A549 (cell line): ENCODE data around the gene TEC. TPM values are rescaled to one million over a fixed set of nuclear protein-coding genes. Genes with fewer than 3 reads are reported as not detected.

ENCODE experiments used
- ATAC-seq, 2 experiments: fragments of 200-7000 bp in 1 of 2; fragments of >200 bp in 1 of 2; cut with Nextera tagmentation in 1 of 2; cut with Tn5 transposase in 1 of 2; 3 replicates each; pipeline versions ENCODE4 v1.8.0 to v1.9.1; 2018 to 2020; ENCODE audit warnings: mild to moderate bottlenecking in 1 of 2, moderate library complexity in 1 of 2
- CTCF ChIA-PET: fragments of 300-600 bp; sonication (Branson Sonifier 250); formaldehyde crosslinking; extraction: SDS; loops from one replicate; lab custom pipeline; 2021; ENCODE audit warnings: antibody characterized with exemption, inconsistent platforms; lab: Yijun Ruan, JAX
- POLR2A ChIA-PET: fragments of 350-600 bp; formaldehyde crosslinking; extraction: SDS; loops from one replicate; lab custom pipeline; 2021; ENCODE audit warnings: antibody characterized with exemption, inconsistent platforms; lab: Yijun Ruan, JAX
- DNase-seq, 2 experiments: peaks; one replicate each; pipeline versions ENCODE4 v3.0.0 to v3.0.0-alpha.2; 2011 to 2016; ENCODE audit warnings: low read depth in 1 of 2, low spot score in 1 of 2
- FAIRE-seq: peaks from 2 replicates; lab custom pipeline; 2011; peaks lifted over from hg19 to GRCh38; lab: Jason Lieb, UNC
- H3K27ac ChIP-seq, 2 experiments: fragments of >200 bp; sonication (Bioruptor Twin); formaldehyde crosslinking; 3 replicates each; pipeline ENCODE4 v1.5.1; 2016 to 2017
- H3K4me1 ChIP-seq: fragments of >200 bp; sonication (Bioruptor Twin); formaldehyde crosslinking; 3 replicates; pipeline ENCODE4 v1.6.1; 2016
- H3K4me2 ChIP-seq: fragments of >200 bp; sonication (Bioruptor Twin); formaldehyde crosslinking; 3 replicates; pipeline ENCODE4 v1.6.1; 2016
- H3K4me3 ChIP-seq: fragments of >200 bp; sonication (Bioruptor Twin); formaldehyde crosslinking; 3 replicates; pipeline ENCODE4 v1.5.1; 2016
- H3K9me3 ChIP-seq: fragments of >200 bp; sonication (Bioruptor Twin); formaldehyde crosslinking; 3 replicates; pipeline ENCODE4 v1.6.1; 2016
- BCL3 ChIP-seq: fragments of >200 bp; sonication (Bioruptor Twin); formaldehyde crosslinking; IDR thresholded peaks from 3 replicates; pipeline ENCODE4 v1.6.1; 2016
- BHLHE40 ChIP-seq: IDR thresholded peaks from 2 replicates; pipeline ENCODE4 v1.6.1; 2012; ENCODE audit warnings: low read depth, low read length, inconsistent platforms
- CBX2 ChIP-seq: fragments of 200-600 bp; sonication (generic); IDR thresholded peaks from 2 replicates; pipeline ENCODE4 v1.6.1; 2016; ENCODE audit warnings: low read depth, mild to moderate bottlenecking, borderline replicate concordance
- CTCF ChIP-seq: fragments of >200 bp; sonication (Bioruptor Twin); formaldehyde crosslinking; IDR thresholded peaks from 3 replicates; pipeline ENCODE4 v1.5.1; 2016
- E2F6 ChIP-seq: IDR thresholded peaks from 2 replicates; pipeline ENCODE4 v1.6.1; 2012; ENCODE audit warnings: low read depth, borderline replicate concordance
- EHF ChIP-seq: fragments of 250-450 bp; sonication (Bioruptor Pico); IDR thresholded peaks from 2 replicates; pipeline ENCODE4 v1.5.0; 2020; ENCODE audit warnings: mild to moderate bottlenecking
- FOXS1 ChIP-seq: fragments of 250-450 bp; sonication (Bioruptor Pico); IDR thresholded peaks from 2 replicates; pipeline ENCODE4 v1.5.0; 2020; ENCODE audit warnings: mild to moderate bottlenecking, moderate library complexity
- GATA3 ChIP-seq: IDR thresholded peaks from 2 replicates; pipeline ENCODE4 v1.6.1; 2012; ENCODE audit warnings: borderline replicate concordance
- HOXB13 ChIP-seq: fragments of 250-450 bp; sonication (Bioruptor Pico); IDR thresholded peaks from 2 replicates; pipeline ENCODE4 v1.5.0; 2020; ENCODE audit warnings: low read depth, mild to moderate bottlenecking, moderate library complexity
- KDM5A ChIP-seq: fragments of 200-600 bp; sonication (generic); IDR thresholded peaks from 2 replicates; pipeline ENCODE4 v1.6.1; 2016; ENCODE audit warnings: antibody characterized with exemption, mild to moderate bottlenecking
- MAZ ChIP-seq: fragments of 150-350 bp; IDR thresholded peaks from 2 replicates; pipeline ENCODE4 v1.6.1; 2014; ENCODE audit warnings: antibody characterized with exemption, low read depth, low read length, borderline replicate concordance
- NFE2L2 ChIP-seq: fragments of 150-350 bp; conservative IDR thresholded peaks from 2 replicates; pipeline ENCODE4 v1.6.1; 2014; ENCODE audit warnings: low read length
- NPAS2 ChIP-seq: fragments of 250-450 bp; sonication (Bioruptor Pico); IDR thresholded peaks from 2 replicates; pipeline ENCODE4 v1.8.0; 2022; ENCODE audit warnings: mild to moderate bottlenecking, moderate library complexity, borderline replicate concordance
- PHF8 ChIP-seq: fragments of 200-600 bp; sonication (generic); IDR thresholded peaks from 2 replicates; pipeline ENCODE4 v1.6.1; 2016; ENCODE audit warnings: low read depth, mild to moderate bottlenecking, antibody characterized with exemption, moderate library complexity, borderline replicate concordance
- RAD21 ChIP-seq, 2 experiments: fragments of >200 bp in 1 of 2; sonication (Bioruptor Twin) in 1 of 2; formaldehyde crosslinking in 1 of 2; IDR thresholded peaks in 1 of 2; conservative IDR thresholded peaks in 1 of 2; 2 replicates in 1 of 2; 3 replicates in 1 of 2; pipeline ENCODE4 v1.6.1; 2012 to 2018; ENCODE audit warnings: inconsistent platforms in 1 of 2
- RARB ChIP-seq: fragments of 250-450 bp; sonication (Bioruptor Pico); IDR thresholded peaks from 2 replicates; pipeline ENCODE4 v1.8.0; 2021; ENCODE audit warnings: mild to moderate bottlenecking, moderate library complexity
- TP53 ChIP-seq: fragments of 250-450 bp; sonication (Bioruptor Pico); IDR thresholded peaks from 2 replicates; pipeline ENCODE4 v1.5.0; 2021; ENCODE audit warnings: mild to moderate bottlenecking, moderate library complexity
- ZC3H11A ChIP-seq: fragments of 450-650 bp; IDR thresholded peaks from 2 replicates; pipeline ENCODE4 v1.6.1; 2014; ENCODE audit warnings: antibody characterized with exemption, mild to moderate bottlenecking
- WGBS: methylation state at CpG from one replicate; pipeline ENCODE4 v1.1.6; 2017; ENCODE audit errors: missing lambda C conversion rate; 5-methylcytosine and 5-hydroxymethylcytosine counted together
- polyA plus RNA-seq, 4 experiments: library from polyadenylated mRNA; depleted of rRNA in 3 of 4; stranded (reverse); fragments of >200 nt; fragmentation: RNase III in 1 of 4; extraction: RNeasy Plus Mini Kit Qiagen cat#74134 plus additional on column Dnase treatment in 1 of 4; gene quantifications; 2 replicates in 3 of 4; 3 replicates in 1 of 4; pipeline ENCODE4 v1.2.3, GENCODE V29; 2011 to 2017

The TEC gene
- polyA plus RNA-seq, 2 of the 4 experiments (the other 2 are of a cell fraction): 1.2 to 1.6 TPM

- TF ChIP-seq NPAS2 (CRISPR knock-in tag): no peak
- no peak for TF ChIP-seq GATA3
- TF ChIP-seq HOXB13 (CRISPR knock-in tag): no peak
- TF ChIP-seq CTCF: no peak
- no peak for TF ChIP-seq RARB
- TF ChIP-seq FOXS1 (CRISPR knock-in tag): no peak
- no peak for TF ChIP-seq MAZ
- no peak for TF ChIP-seq CBX2
These were observed 164.4 kb downstream of the TEC start (continued) for GRCh38 chr4:48105230-48105629.

GRCh38 chr4:48103483-48104139, 166.0 kb downstream of the TEC start:
- TF ChIP-seq RAD21 (conservative IDR thresholded peaks at IDR 0.05 in 1 of 2, IDR thresholded peaks at IDR 0.05 in 1 of 2) (no peak), MAZ (no peak), BCL3 (no peak)
- TF ChIP-seq, all 56 proteins: peak for 0
- Histone ChIP-seq H3K4me3 (no peak overlapping the region), H3K4me2 (no peak overlapping the region), H3K4me1 (no peaks in the 10 kb centered on the region), H3K27ac (no peak overlapping the region), H3K9me3 (no peaks in the 10 kb centered on the region)
- 63% methylated on average over 3 of the region's 3 CpGs for whole genome bisulfite sequencing
- FAIRE-seq (no peak), DNase-seq (no peak), ATAC-seq (no peak)
- ChIA-PET CTCF (interaction anchor here (1.6 kb wide), 1 partner anchor 8 kb away, joined by 4 read pairs; no protein-coding TSS in a partner anchor), POLR2A (no interaction called here)

DNA sequence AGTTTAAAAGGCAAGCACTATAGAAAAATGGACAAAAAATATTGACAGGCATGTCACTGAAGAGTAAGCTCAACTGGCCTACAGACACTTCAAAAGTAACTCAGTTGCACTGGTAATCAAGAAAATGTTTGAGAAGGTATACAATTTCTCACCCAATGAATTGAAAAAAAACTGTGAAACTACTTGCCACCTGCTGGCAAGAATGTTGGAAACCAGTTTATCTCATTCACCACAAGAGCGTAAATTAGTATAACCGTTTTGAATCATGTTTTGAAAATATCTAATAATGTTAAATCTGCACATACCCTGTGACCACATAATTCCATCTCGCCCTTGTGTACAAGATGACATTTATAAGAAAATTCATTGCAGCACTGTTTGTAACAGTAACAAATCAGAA, 167.3 kb downstream of the TEC start:
- 61% methylated on average over 3 of the region's 3 CpGs for WGBS
- TF ChIP-seq MAZ (no peak), PHF8 (no peak), BHLHE40 (no peak), EHF (CRISPR knock-in tag) (no peak), CTCF (0 out of 3 replicates have a peak, but pooled peaks have one; percentile 9)
- TF ChIP-seq, all 56 proteins: peak for 1
- H3K27ac ChIP-seq: no peak overlapping the region
- POLR2A ChIA-PET: no interaction called here
- DNase-seq (no peak), FAIRE-seq (no peak), ATAC-seq (no peak)
- H3K4me2 ChIP-seq: no peak overlapping the region
- CTCF ChIA-PET: no interaction called here
- no peak overlapping the region for H3K4me3 ChIP-seq
- no peaks in the 10 kb centered on the region for H3K4me1 ChIP-seq
- no peaks in the 10 kb centered on the region for H3K9me3 ChIP-seq

- FAIRE-seq: no peak
- no peak for DNase-seq
- CTCF ChIA-PET: no interaction called here
- no peak for ATAC-seq
- H3K4me1 ChIP-seq: no peaks in the 10 kb centered on the region
- H3K4me2 ChIP-seq: no peak overlapping the region
- WGBS: 84% methylated on average over 1 of the region's 1 CpG
- H3K27ac ChIP-seq: no peak overlapping the region
- POLR2A ChIA-PET: no interaction called here
- no peaks in the 10 kb centered on the region for H3K9me3 ChIP-seq
- no peak overlapping the region for H3K4me3 ChIP-seq
- TF ChIP-seq KDM5A: no peak
- TF ChIP-seq NFE2L2: no peak
- no peak for TF ChIP-seq GATA3
- no peak for TF ChIP-seq ZC3H11A
- no peak for TF ChIP-seq TP53 (CRISPR knock-in tag)
- TF ChIP-seq RARB: no peak
- TF ChIP-seq E2F6: no peak
- TF ChIP-seq, all 56 proteins: peak for 0
These were observed 169.4 kb downstream of the TEC start for GRCh38 chr4:48100256-48100655.
